Cardiac muscle cell (in vitro differentiated cells and primary cell): ENCODE data around the gene PHKB. TPM values are rescaled to one million over a fixed set of nuclear protein-coding genes. Genes with fewer than 3 reads are reported as not detected.

ENCODE experiments used
- DNase-seq, 2 donors: peaks; one replicate each; pipeline versions ENCODE4 v3.0.0 to v3.0.0-alpha.2; 2010 to 2017; ENCODE audit warnings: low read depth in 1 of 2, low spot score in 1 of 2
- H3K27ac ChIP-seq: fragments of 200-600 bp; sonication (generic); 2 replicates; pipeline ENCODE4 v1.5.1; 2016
- H3K27me3 ChIP-seq: fragments of 200-600 bp; sonication (generic); 2 replicates; pipeline ENCODE4 v1.6.0; 2016; ENCODE audit warnings: control low read depth
- H3K36me3 ChIP-seq: fragments of 200-600 bp; sonication (generic); 2 replicates; pipeline ENCODE4 v1.5.1; 2016; ENCODE audit warnings: control low read depth
- H3K4me1 ChIP-seq: fragments of 200-600 bp; sonication (generic); 2 replicates; pipeline ENCODE4 v1.8.1; 2017; ENCODE audit warnings: low read depth, mild to moderate bottlenecking, mixed run types
- H3K4me3 ChIP-seq: fragments of 200-600 bp; sonication (generic); 2 replicates; pipeline ENCODE4 v1.5.1; 2016; ENCODE audit warnings: mild to moderate bottlenecking
- H3K9me3 ChIP-seq: fragments of 200-600 bp; sonication (generic); 2 replicates; pipeline ENCODE4 v1.5.1; 2017; ENCODE audit warnings: low read depth, mild to moderate bottlenecking, control low read depth
- CTCF ChIP-seq: IDR thresholded peaks from 2 replicates; pipeline ENCODE4 v1.5.1; 2012; ENCODE audit warnings: low read depth, mild to moderate bottlenecking, low read length
- polyA plus RNA-seq: library from polyadenylated mRNA; unstranded; fragments of >200 nt; fragmentation: Nextera tagmentation; extraction: Ambion mirVana; gene quantifications from 2 replicates; pipeline ENCODE4 v1.2.1, GENCODE V29; 2016
- total RNA-seq: library from RNA; depleted of rRNA; stranded (reverse); fragments of >200 nt; gene quantifications from 2 replicates; pipeline ENCODE4 v1.2.3, GENCODE V29; 2016

The PHKB gene
- total and polyA plus RNA-seq, 2 experiments from 2014 or later = 84.2 to 107 TPM

- no peaks in the 10 kb centered on the region for H3K4me1 ChIP-seq
- no peak for TF ChIP-seq CTCF
- H3K27me3 ChIP-seq = no peaks in the 10 kb centered on the region
- H3K27ac ChIP-seq = no peak overlapping the region
- H3K9me3 ChIP-seq = no peaks in the 10 kb centered on the region
- H3K36me3 ChIP-seq = no peaks in the 10 kb centered on the region
- DNase-seq = no peak
- no peak overlapping the region for H3K4me3 ChIP-seq
Observed at GRCh38 chr16:47734081-47734857, 273.1 kb downstream of the PHKB start.

- Histone ChIP-seq H3K36me3 (no peaks in the 10 kb centered on the region), H3K9me3 (no peaks in the 10 kb centered on the region), H3K4me1 (no peaks in the 10 kb centered on the region), H3K27me3 (no peaks in the 10 kb centered on the region), H3K4me3 (no peak overlapping the region), H3K27ac (no peak overlapping the region)
- DNase-seq = no peak
- no peak for TF ChIP-seq CTCF
Observed at GRCh38 chr16:47734987-47735594, 274.0 kb downstream of the PHKB start.

- no peak overlapping the region for H3K27ac ChIP-seq
- H3K9me3 ChIP-seq = no peaks in the 10 kb centered on the region
- no peak overlapping the region for H3K4me3 ChIP-seq
- H3K36me3 ChIP-seq = no peaks in the 10 kb centered on the region
- no peaks in the 10 kb centered on the region for H3K4me1 ChIP-seq
- no peak for DNase-seq
- no peak for TF ChIP-seq CTCF
- H3K27me3 ChIP-seq = no peaks in the 10 kb centered on the region
Observed at GRCh38 chr16:47750371-47750770, 289.2 kb downstream of the PHKB start.

Other genes with a start within 250 kb of the PHKB start
- 44.5 and 50.2 TPM in 2 replicates for gene ITFG1, start 268 bp upstream of the PHKB start, total RNA-seq
- 118 and 134 TPM in 2 replicates for gene ITFG1, start 268 bp upstream of the PHKB start, polyA plus RNA-seq